ENCODE data around the gene SPTLC1. TPM values are rescaled to one million over a fixed set of nuclear protein-coding genes. Genes with fewer than 3 reads are reported as not detected.

The SPTLC1 gene
- total and polyA plus RNA-seq, 2 of the 13 experiments (the other 11 are each of a cell fraction or from before 2014, with no cell fraction given) = 56.2 to 72.5 TPM

DNA sequence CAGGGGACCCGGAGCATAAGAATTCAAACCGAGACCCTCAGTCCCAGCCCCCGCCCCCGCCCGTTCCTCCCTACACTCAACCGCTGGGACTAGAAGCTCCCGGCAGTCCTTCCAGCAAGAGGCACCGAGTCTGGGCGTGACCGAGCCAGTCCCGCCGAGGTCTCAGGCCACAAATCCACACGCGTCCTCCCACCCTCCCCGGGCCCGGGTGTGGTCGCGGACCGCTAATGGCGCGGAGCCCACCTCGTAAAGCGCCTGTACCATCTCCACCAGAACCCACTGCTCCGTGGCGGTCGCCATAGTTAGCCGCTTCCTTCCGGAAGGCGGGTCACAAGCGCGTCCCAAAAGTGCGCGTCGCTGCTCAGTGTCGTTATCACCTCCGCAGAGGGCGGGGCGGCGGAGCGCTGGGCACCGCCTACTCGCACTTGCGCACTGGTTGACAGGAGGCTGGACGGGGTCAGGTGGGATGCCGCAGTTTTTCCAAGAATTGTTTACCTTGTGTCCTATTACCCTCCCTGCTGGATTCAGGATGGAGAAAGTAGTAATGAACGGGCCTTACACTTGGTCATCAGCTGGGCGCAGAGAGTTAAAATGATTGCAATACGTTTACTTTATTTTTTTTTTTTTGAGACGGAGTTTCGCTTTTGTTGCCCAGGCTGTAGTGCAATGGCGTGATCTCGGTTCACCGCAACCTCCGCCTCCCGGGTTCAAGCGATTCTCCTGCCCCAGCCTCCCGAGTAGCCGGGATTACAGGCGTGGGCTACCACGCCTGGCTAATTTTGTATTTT is at the start of gene SPTLC1 (continued):
- TF ChIP-seq, protein P1, sequence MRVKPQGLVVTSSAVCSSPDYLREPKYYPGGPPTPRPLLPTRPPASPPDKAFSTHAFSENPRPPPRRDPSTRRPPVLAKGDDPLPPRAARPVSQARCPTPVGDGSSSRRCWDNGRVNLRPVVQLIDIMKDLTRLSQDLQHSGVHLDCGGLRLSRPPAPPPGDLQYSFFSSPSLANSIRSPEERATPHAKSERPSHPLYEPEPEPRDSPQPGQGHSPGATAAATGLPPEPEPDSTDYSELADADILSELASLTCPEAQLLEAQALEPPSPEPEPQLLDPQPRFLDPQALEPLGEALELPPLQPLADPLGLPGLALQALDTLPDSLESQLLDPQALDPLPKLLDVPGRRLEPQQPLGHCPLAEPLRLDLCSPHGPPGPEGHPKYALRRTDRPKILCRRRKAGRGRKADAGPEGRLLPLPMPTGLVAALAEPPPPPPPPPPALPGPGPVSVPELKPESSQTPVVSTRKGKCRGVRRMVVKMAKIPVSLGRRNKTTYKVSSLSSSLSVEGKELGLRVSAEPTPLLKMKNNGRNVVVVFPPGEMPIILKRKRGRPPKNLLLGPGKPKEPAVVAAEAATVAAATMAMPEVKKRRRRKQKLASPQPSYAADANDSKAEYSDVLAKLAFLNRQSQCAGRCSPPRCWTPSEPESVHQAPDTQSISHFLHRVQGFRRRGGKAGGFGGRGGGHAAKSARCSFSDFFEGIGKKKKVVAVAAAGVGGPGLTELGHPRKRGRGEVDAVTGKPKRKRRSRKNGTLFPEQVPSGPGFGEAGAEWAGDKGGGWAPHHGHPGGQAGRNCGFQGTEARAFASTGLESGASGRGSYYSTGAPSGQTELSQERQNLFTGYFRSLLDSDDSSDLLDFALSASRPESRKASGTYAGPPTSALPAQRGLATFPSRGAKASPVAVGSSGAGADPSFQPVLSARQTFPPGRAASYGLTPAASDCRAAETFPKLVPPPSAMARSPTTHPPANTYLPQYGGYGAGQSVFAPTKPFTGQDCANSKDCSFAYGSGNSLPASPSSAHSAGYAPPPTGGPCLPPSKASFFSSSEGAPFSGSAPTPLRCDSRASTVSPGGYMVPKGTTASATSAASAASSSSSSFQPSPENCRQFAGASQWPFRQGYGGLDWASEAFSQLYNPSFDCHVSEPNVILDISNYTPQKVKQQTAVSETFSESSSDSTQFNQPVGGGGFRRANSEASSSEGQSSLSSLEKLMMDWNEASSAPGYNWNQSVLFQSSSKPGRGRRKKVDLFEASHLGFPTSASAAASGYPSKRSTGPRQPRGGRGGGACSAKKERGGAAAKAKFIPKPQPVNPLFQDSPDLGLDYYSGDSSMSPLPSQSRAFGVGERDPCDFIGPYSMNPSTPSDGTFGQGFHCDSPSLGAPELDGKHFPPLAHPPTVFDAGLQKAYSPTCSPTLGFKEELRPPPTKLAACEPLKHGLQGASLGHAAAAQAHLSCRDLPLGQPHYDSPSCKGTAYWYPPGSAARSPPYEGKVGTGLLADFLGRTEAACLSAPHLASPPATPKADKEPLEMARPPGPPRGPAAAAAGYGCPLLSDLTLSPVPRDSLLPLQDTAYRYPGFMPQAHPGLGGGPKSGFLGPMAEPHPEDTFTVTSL (CRISPR knock-in tag; IDR thresholded peaks at IDR 0.05; ENCODE audit: borderline replicate concordance) = no peak
- TF ChIP-seq RFX3 (CRISPR knock-in tag; IDR thresholded peaks at IDR 0.05) = no peak
- TF ChIP-seq IRF2 (CRISPR knock-in tag; IDR thresholded peaks at IDR 0.05) = peak; percentile 92
- TF ChIP-seq ZNF121 (CRISPR knock-in tag; IDR thresholded peaks at IDR 0.05) = no peak
- TF ChIP-seq, protein P2, sequence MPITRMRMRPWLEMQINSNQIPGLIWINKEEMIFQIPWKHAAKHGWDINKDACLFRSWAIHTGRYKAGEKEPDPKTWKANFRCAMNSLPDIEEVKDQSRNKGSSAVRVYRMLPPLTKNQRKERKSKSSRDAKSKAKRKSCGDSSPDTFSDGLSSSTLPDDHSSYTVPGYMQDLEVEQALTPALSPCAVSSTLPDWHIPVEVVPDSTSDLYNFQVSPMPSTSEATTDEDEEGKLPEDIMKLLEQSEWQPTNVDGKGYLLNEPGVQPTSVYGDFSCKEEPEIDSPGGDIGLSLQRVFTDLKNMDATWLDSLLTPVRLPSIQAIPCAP (CRISPR knock-in tag; IDR thresholded peaks at IDR 0.05; ENCODE audit: low read depth) = 0 out of 2 replicates have a peak, but pooled peaks have one; percentile 50
- TF ChIP-seq, protein P3, sequence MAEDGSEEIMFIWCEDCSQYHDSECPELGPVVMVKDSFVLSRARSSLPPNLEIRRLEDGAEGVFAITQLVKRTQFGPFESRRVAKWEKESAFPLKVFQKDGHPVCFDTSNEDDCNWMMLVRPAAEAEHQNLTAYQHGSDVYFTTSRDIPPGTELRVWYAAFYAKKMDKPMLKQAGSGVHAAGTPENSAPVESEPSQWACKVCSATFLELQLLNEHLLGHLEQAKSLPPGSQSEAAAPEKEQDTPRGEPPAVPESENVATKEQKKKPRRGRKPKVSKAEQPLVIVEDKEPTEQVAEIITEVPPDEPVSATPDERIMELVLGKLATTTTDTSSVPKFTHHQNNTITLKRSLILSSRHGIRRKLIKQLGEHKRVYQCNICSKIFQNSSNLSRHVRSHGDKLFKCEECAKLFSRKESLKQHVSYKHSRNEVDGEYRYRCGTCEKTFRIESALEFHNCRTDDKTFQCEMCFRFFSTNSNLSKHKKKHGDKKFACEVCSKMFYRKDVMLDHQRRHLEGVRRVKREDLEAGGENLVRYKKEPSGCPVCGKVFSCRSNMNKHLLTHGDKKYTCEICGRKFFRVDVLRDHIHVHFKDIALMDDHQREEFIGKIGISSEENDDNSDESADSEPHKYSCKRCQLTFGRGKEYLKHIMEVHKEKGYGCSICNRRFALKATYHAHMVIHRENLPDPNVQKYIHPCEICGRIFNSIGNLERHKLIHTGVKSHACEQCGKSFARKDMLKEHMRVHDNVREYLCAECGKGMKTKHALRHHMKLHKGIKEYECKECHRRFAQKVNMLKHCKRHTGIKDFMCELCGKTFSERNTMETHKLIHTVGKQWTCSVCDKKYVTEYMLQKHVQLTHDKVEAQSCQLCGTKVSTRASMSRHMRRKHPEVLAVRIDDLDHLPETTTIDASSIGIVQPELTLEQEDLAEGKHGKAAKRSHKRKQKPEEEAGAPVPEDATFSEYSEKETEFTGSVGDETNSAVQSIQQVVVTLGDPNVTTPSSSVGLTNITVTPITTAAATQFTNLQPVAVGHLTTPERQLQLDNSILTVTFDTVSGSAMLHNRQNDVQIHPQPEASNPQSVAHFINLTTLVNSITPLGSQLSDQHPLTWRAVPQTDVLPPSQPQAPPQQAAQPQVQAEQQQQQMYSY (CRISPR knock-in tag; IDR thresholded peaks at IDR 0.05) = no peak
- TF ChIP-seq NFE2 (CRISPR knock-in tag; IDR thresholded peaks at IDR 0.05) = no peak
- no peak for TF ChIP-seq GPN1 (CRISPR knock-in tag; IDR thresholded peaks at IDR 0.05; ENCODE audit: borderline replicate concordance)
- TF ChIP-seq, protein P4, sequence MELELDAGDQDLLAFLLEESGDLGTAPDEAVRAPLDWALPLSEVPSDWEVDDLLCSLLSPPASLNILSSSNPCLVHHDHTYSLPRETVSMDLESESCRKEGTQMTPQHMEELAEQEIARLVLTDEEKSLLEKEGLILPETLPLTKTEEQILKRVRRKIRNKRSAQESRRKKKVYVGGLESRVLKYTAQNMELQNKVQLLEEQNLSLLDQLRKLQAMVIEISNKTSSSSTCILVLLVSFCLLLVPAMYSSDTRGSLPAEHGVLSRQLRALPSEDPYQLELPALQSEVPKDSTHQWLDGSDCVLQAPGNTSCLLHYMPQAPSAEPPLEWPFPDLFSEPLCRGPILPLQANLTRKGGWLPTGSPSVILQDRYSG (CRISPR knock-in tag; IDR thresholded peaks at IDR 0.05) = no peak
- no peak for TF ChIP-seq TAF15 (IDR thresholded peaks at IDR 0.05; ENCODE audit: low read depth, low read length, poor library complexity, severe bottlenecking)
- TF ChIP-seq, protein P5, sequence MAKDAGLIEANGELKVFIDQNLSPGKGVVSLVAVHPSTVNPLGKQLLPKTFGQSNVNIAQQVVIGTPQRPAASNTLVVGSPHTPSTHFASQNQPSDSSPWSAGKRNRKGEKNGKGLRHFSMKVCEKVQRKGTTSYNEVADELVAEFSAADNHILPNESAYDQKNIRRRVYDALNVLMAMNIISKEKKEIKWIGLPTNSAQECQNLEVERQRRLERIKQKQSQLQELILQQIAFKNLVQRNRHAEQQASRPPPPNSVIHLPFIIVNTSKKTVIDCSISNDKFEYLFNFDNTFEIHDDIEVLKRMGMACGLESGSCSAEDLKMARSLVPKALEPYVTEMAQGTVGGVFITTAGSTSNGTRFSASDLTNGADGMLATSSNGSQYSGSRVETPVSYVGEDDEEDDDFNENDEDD (CRISPR knock-in tag; IDR thresholded peaks at IDR 0.05; ENCODE audit: borderline replicate concordance) = 0 out of 2 replicates have a peak, but pooled peaks have one; percentile 33
- TF ChIP-seq, protein P6, sequence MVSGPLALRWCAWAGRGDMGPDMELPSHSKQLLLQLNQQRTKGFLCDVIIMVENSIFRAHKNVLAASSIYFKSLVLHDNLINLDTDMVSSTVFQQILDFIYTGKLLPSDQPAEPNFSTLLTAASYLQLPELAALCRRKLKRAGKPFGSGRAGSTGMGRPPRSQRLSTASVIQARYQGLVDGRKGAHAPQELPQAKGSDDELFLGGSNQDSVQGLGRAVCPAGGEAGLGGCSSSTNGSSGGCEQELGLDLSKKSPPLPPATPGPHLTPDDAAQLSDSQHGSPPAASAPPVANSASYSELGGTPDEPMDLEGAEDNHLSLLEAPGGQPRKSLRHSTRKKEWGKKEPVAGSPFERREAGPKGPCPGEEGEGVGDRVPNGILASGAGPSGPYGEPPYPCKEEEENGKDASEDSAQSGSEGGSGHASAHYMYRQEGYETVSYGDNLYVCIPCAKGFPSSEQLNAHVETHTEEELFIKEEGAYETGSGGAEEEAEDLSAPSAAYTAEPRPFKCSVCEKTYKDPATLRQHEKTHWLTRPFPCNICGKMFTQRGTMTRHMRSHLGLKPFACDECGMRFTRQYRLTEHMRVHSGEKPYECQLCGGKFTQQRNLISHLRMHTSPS (CRISPR knock-in tag; IDR thresholded peaks at IDR 0.05; ENCODE audit: low read depth) = no peak
- TF ChIP-seq ZNF484 (CRISPR knock-in tag; IDR thresholded peaks at IDR 0.05; ENCODE audit: borderline replicate concordance, low read depth) = no peak
